GM23338 (cell line): Measurements from ENCODE around the gene CLCN4.

Source experiments
- CREB1 ChIP-seq: fragments of 250-450 bp; sonication (Bioruptor Pico); IDR thresholded peaks from 2 replicates; pipeline ENCODE4 v1.5.0; 2020; ENCODE audit warnings: low read depth, mild to moderate bottlenecking, moderate library complexity
- ETS1 ChIP-seq: IDR thresholded peaks from 2 replicates; pipeline ENCODE4 v1.6.1; 2016; ENCODE audit warnings: antibody characterized with exemption
- EZH2 ChIP-seq: fragments of 200-600 bp; sonication (generic); IDR thresholded peaks from one replicate; pipeline ENCODE4 v1.8.0; 2017; ENCODE audit warnings: antibody characterized with exemption, mild to moderate bottlenecking, low read depth; ENCODE audit not compliant: unreplicated experiment
- EZH2phosphoT487 ChIP-seq: fragments of 200-600 bp; sonication (generic); IDR thresholded peaks from one replicate; pipeline ENCODE4 v1.8.1; 2018; ENCODE audit warnings: antibody characterized with exemption; ENCODE audit not compliant: unreplicated experiment
- JUNB ChIP-seq: IDR thresholded peaks from one replicate; pipeline ENCODE4 v1.6.1; 2016; ENCODE audit warnings: antibody characterized with exemption; ENCODE audit not compliant: unreplicated experiment
- NANOG ChIP-seq: IDR thresholded peaks from 2 replicates; pipeline ENCODE4 v1.6.1; 2016; ENCODE audit warnings: antibody characterized with exemption, borderline replicate concordance
- POLR2AphosphoS5 ChIP-seq: IDR thresholded peaks from 2 replicates; pipeline ENCODE4 v1.6.1; 2016; ENCODE audit warnings: antibody characterized with exemption, low read depth
- REST ChIP-seq: IDR thresholded peaks from one replicate; pipeline ENCODE4 v1.6.1; 2018; ENCODE audit warnings: antibody characterized with exemption; ENCODE audit not compliant: unreplicated experiment
- STAT1 ChIP-seq: IDR thresholded peaks from one replicate; pipeline ENCODE4 v1.6.1; 2016; ENCODE audit warnings: antibody characterized with exemption; ENCODE audit not compliant: unreplicated experiment
- ZNF114 ChIP-seq: fragments of 250-450 bp; sonication (Bioruptor Pico); IDR thresholded peaks from 2 replicates; pipeline ENCODE4 v1.5.0; 2020; ENCODE audit warnings: mild to moderate bottlenecking, moderate library complexity
- ZNF331 ChIP-seq: fragments of 250-450 bp; sonication (Bioruptor Pico); IDR thresholded peaks from 2 replicates; pipeline ENCODE4 v1.5.0; 2020; ENCODE audit warnings: low read depth, mild to moderate bottlenecking, moderate library complexity
- TF ChIP-seq, protein P1 (sequence below), 2 experiments: fragments of 200-600 bp in 1 of 2; sonication (generic) in 1 of 2; conservative IDR thresholded peaks; 2 replicates each; pipeline versions ENCODE4 v1.5.1 to v1.6.1; 2016 to 2017; ENCODE audit warnings: antibody characterized with exemption in 2 of 2, low read depth in 2 of 2, mild to moderate bottlenecking in 2 of 2, moderate library complexity in 1 of 2
- TF ChIP-seq, protein P2 (sequence below): fragments of 250-450 bp; sonication (Bioruptor Pico); IDR thresholded peaks from 2 replicates; pipeline ENCODE4 v1.5.0; 2020; ENCODE audit warnings: mild to moderate bottlenecking, moderate library complexity

- TF ChIP-seq EZH2phosphoT487 (no peak), REST (no peak), CREB1 (no peak), POLR2AphosphoS5 (no peak), EZH2 (no peak), ETS1 (no peak), ZNF114 (CRISPR knock-in tag) (no peak), NANOG (no peak), JUNB (no peak), STAT1 (no peak), ZNF331 (CRISPR knock-in tag) (no peak)
- TF ChIP-seq, protein P1, sequence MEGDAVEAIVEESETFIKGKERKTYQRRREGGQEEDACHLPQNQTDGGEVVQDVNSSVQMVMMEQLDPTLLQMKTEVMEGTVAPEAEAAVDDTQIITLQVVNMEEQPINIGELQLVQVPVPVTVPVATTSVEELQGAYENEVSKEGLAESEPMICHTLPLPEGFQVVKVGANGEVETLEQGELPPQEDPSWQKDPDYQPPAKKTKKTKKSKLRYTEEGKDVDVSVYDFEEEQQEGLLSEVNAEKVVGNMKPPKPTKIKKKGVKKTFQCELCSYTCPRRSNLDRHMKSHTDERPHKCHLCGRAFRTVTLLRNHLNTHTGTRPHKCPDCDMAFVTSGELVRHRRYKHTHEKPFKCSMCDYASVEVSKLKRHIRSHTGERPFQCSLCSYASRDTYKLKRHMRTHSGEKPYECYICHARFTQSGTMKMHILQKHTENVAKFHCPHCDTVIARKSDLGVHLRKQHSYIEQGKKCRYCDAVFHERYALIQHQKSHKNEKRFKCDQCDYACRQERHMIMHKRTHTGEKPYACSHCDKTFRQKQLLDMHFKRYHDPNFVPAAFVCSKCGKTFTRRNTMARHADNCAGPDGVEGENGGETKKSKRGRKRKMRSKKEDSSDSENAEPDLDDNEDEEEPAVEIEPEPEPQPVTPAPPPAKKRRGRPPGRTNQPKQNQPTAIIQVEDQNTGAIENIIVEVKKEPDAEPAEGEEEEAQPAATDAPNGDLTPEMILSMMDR (conservative IDR thresholded peaks at IDR 0.05; ENCODE audit: low read depth in 2 of 2) = no peak
- TF ChIP-seq, protein P2, sequence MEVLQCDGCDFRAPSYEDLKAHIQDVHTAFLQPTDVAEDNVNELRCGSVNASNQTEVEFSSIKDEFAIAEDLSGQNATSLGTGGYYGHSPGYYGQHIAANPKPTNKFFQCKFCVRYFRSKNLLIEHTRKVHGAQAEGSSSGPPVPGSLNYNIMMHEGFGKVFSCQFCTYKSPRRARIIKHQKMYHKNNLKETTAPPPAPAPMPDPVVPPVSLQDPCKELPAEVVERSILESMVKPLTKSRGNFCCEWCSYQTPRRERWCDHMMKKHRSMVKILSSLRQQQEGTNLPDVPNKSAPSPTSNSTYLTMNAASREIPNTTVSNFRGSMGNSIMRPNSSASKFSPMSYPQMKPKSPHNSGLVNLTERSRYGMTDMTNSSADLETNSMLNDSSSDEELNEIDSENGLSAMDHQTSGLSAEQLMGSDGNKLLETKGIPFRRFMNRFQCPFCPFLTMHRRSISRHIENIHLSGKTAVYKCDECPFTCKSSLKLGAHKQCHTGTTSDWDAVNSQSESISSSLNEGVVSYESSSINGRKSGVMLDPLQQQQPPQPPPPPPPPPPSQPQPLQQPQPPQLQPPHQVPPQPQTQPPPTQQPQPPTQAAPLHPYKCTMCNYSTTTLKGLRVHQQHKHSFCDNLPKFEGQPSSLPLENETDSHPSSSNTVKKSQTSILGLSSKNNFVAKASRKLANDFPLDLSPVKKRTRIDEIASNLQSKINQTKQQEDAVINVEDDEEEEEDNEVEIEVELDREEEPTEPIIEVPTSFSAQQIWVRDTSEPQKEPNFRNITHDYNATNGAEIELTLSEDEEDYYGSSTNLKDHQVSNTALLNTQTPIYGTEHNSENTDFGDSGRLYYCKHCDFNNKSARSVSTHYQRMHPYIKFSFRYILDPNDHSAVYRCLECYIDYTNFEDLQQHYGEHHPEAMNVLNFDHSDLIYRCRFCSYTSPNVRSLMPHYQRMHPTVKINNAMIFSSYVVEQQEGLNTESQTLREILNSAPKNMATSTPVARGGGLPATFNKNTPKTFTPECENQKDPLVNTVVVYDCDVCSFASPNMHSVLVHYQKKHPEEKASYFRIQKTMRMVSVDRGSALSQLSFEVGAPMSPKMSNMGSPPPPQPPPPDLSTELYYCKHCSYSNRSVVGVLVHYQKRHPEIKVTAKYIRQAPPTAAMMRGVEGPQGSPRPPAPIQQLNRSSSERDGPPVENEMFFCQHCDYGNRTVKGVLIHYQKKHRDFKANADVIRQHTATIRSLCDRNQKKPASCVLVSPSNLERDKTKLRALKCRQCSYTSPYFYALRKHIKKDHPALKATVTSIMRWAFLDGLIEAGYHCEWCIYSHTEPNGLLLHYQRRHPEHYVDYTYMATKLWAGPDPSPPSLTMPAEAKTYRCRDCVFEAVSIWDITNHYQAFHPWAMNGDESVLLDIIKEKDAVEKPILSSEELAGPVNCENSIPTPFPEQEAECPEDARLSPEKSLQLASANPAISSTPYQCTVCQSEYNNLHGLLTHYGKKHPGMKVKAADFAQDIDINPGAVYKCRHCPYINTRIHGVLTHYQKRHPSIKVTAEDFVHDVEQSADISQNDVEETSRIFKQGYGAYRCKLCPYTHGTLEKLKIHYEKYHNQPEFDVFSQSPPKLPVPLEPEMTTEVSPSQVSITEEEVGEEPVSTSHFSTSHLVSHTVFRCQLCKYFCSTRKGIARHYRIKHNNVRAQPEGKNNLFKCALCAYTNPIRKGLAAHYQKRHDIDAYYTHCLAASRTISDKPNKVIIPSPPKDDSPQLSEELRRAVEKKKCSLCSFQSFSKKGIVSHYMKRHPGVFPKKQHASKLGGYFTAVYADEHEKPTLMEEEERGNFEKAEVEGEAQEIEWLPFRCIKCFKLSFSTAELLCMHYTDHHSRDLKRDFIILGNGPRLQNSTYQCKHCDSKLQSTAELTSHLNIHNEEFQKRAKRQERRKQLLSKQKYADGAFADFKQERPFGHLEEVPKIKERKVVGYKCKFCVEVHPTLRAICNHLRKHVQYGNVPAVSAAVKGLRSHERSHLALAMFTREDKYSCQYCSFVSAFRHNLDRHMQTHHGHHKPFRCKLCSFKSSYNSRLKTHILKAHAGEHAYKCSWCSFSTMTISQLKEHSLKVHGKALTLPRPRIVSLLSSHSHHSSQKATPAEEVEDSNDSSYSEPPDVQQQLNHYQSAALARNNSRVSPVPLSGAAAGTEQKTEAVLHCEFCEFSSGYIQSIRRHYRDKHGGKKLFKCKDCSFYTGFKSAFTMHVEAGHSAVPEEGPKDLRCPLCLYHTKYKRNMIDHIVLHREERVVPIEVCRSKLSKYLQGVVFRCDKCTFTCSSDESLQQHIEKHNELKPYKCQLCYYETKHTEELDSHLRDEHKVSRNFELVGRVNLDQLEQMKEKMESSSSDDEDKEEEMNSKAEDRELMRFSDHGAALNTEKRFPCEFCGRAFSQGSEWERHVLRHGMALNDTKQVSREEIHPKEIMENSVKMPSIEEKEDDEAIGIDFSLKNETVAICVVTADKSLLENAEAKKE (CRISPR knock-in tag) = no peak
These were observed 29.9 kb upstream of the CLCN4 start for GRCh38 chrX:10126834-10127233.
